ENCODE measurements around the gene SH3RF3. TPM values are rescaled to one million over a fixed set of nuclear protein-coding genes. Genes with fewer than 3 reads are reported as not detected.
A peak's percentile ranks its signal among the peaks of the same experiment; 100 is the strongest.

The SH3RF3 gene
- total and polyA plus RNA-seq, 4 experiments from 2014 or later = 0.26 to 2.2 (median 2.1) TPM; not detected in 1

- Histone ChIP-seq H3K9me3 (ENCODE audit: control insufficient read depth in 1 of 2, low read length in 2 of 2) (no peaks in the 10 kb centered on the region), H3K27ac (ENCODE audit: low read depth, low read length) (no peak overlapping the region), H3K36me3 (ENCODE audit: insufficient read depth, low read length) (no peaks in the 10 kb centered on the region), H3K4me1 (ENCODE audit: insufficient read depth, low read length) (no peaks in the 10 kb centered on the region), H3K4me3 (ENCODE audit: low read length in 2 of 2) (no peak overlapping the region), H3K27me3 (ENCODE audit: insufficient read depth, low read length) (no peaks in the 10 kb centered on the region)
- Mint-ChIP-seq H3K4me3 (no peak overlapping the region), H3K4me1 (peaks cover 0 to 1% (median 0%) of the 10 kb centered on the region in 4 donors), H3K36me3 (no peaks in the 10 kb centered on the region), H3K9me3 (no peaks in the 10 kb centered on the region), H3K27me3 (peaks cover 0 to 4% of the 10 kb centered on the region in 2 donors), H3K27ac (no peak overlapping the region)
- ChIA-PET CTCF (ENCODE audit: partially characterized antibody) (no interaction called here), POLR2A (ENCODE audit: partially characterized antibody) (no interaction called here)
- DNase-seq = no peak
- intact Hi-C loops (cut with micrococcal nuclease) = no loop called here
These were observed 334.9 kb downstream of the SH3RF3 start for GRCh38 chr2:109463891-109464290.

- no peak overlapping the region for H3K27ac Mint-ChIP-seq
- no peaks in the 10 kb centered on the region for H3K36me3 ChIP-seq (ENCODE audit: insufficient read depth, low read length)
- no peaks in the 10 kb centered on the region for H3K36me3 Mint-ChIP-seq
- intact Hi-C loops (cut with micrococcal nuclease) = no loop called here
- CTCF ChIA-PET (ENCODE audit: partially characterized antibody) = interaction anchor here (1.0 kb wide), 1 partner anchor 44 kb away, joined by 3 read pairs; no protein-coding TSS in a partner anchor
- no peaks in the 10 kb centered on the region for H3K4me1 ChIP-seq (ENCODE audit: insufficient read depth, low read length)
- no peak overlapping the region for H3K4me3 Mint-ChIP-seq
- no peak overlapping the region for H3K27ac ChIP-seq (ENCODE audit: low read depth, low read length)
- peaks cover 0 to 2% (median 0%) of the 10 kb centered on the region in 8 donors for H3K9me3 Mint-ChIP-seq
- peaks cover 0 to 4% of the 10 kb centered on the region in 2 donors for H3K27me3 Mint-ChIP-seq
- H3K4me3 ChIP-seq (ENCODE audit: low read length in 2 of 2) = no peak overlapping the region
- no peak for DNase-seq
- no peaks in the 10 kb centered on the region for H3K9me3 ChIP-seq (ENCODE audit: control insufficient read depth in 1 of 2, low read length in 2 of 2)
- no peaks in the 10 kb centered on the region for H3K27me3 ChIP-seq (ENCODE audit: insufficient read depth, low read length)
- POLR2A ChIA-PET (ENCODE audit: partially characterized antibody) = no interaction called here
- H3K4me1 Mint-ChIP-seq = peaks cover 0 to 1% (median 0%) of the 10 kb centered on the region in 4 donors
These were observed 337.9 kb downstream of the SH3RF3 start for GRCh38 chr2:109466674-109467575.

- Histone ChIP-seq H3K36me3 (ENCODE audit: insufficient read depth, low read length) (no peaks in the 10 kb centered on the region), H3K27ac (ENCODE audit: low read depth, low read length) (no peak overlapping the region), H3K4me1 (ENCODE audit: insufficient read depth, low read length) (no peaks in the 10 kb centered on the region), H3K27me3 (ENCODE audit: insufficient read depth, low read length) (no peaks in the 10 kb centered on the region), H3K9me3 (ENCODE audit: control insufficient read depth in 1 of 2, low read length in 2 of 2) (no peaks in the 10 kb centered on the region), H3K4me3 (ENCODE audit: low read length in 2 of 2) (no peak overlapping the region)
- H3K27ac Mint-ChIP-seq = peak overlapping the region in 1 of 7 donors; percentile 11
- H3K36me3 Mint-ChIP-seq = no peaks in the 10 kb centered on the region
- peaks cover 0 to 1% (median 0%) of the 10 kb centered on the region in 4 donors for H3K4me1 Mint-ChIP-seq
- peaks cover 0 to 4% of the 10 kb centered on the region in 2 donors for H3K27me3 Mint-ChIP-seq
- peaks cover 0 to 2% (median 0%) of the 10 kb centered on the region in 8 donors for H3K9me3 Mint-ChIP-seq
- intact Hi-C loops (cut with micrococcal nuclease) = no loop called here
- no peak for DNase-seq
- no peak overlapping the region for H3K4me3 Mint-ChIP-seq
- ChIA-PET CTCF (ENCODE audit: partially characterized antibody) (interaction anchor here (1.0 kb wide), 1 partner anchor 43 kb away, joined by 3 read pairs; no protein-coding TSS in a partner anchor), POLR2A (ENCODE audit: partially characterized antibody) (no interaction called here)
These were observed 338.7 kb downstream of the SH3RF3 start for GRCh38 chr2:109467701-109468100.

GRCh38 chr2:109468893-109469292 is 339.9 kb downstream of the SH3RF3 start:
- CTCF ChIA-PET (ENCODE audit: partially characterized antibody) = no interaction called here
- POLR2A ChIA-PET (ENCODE audit: partially characterized antibody) = no interaction called here

GRCh38 chr2:109471658-109472057 is 342.7 kb downstream of the SH3RF3 start:
- H3K27ac ChIP-seq (ENCODE audit: low read depth, low read length) = no peak overlapping the region
- no peak for DNase-seq
- Mint-ChIP-seq H3K9me3 (peaks cover 0 to 4% (median 0%) of the 10 kb centered on the region in 8 donors), H3K4me3 (no peak overlapping the region), H3K36me3 (no peaks in the 10 kb centered on the region), H3K27me3 (peaks cover 1 to 6% of the 10 kb centered on the region in 2 donors), H3K4me1 (peaks cover 0 to 2% (median 0%) of the 10 kb centered on the region in 4 donors), H3K27ac (no peak overlapping the region)
- ChIA-PET POLR2A (ENCODE audit: partially characterized antibody) (no interaction called here), CTCF (ENCODE audit: partially characterized antibody) (no interaction called here)
- H3K9me3 ChIP-seq (ENCODE audit: control insufficient read depth in 1 of 2, low read length in 2 of 2) = no peaks in the 10 kb centered on the region
- H3K4me3 ChIP-seq (ENCODE audit: low read length in 2 of 2) = no peak overlapping the region
- H3K27me3 ChIP-seq (ENCODE audit: insufficient read depth, low read length) = no peaks in the 10 kb centered on the region
- H3K4me1 ChIP-seq (ENCODE audit: insufficient read depth, low read length) = no peaks in the 10 kb centered on the region
- intact Hi-C loops (cut with micrococcal nuclease) = no loop called here
- no peaks in the 10 kb centered on the region for H3K36me3 ChIP-seq (ENCODE audit: insufficient read depth, low read length)

More at GRCh38 chr2:109468893-109469292, 339.9 kb downstream of the SH3RF3 start:
- Histone ChIP-seq H3K9me3 (ENCODE audit: control insufficient read depth in 1 of 2, low read length in 2 of 2) (no peaks in the 10 kb centered on the region), H3K27ac (ENCODE audit: low read depth, low read length) (no peak overlapping the region), H3K27me3 (ENCODE audit: insufficient read depth, low read length) (no peaks in the 10 kb centered on the region), H3K4me1 (ENCODE audit: insufficient read depth, low read length) (no peaks in the 10 kb centered on the region), H3K4me3 (ENCODE audit: low read length in 2 of 2) (no peak overlapping the region), H3K36me3 (ENCODE audit: insufficient read depth, low read length) (no peaks in the 10 kb centered on the region)
- peaks cover 0 to 1% (median 0%) of the 10 kb centered on the region in 4 donors for H3K4me1 Mint-ChIP-seq
- intact Hi-C loops (cut with micrococcal nuclease) = no loop called here
- no peak overlapping the region for H3K4me3 Mint-ChIP-seq
- DNase-seq = no peak
- peaks cover 0 to 3% (median 0%) of the 10 kb centered on the region in 8 donors for H3K9me3 Mint-ChIP-seq
- no peaks in the 10 kb centered on the region for H3K36me3 Mint-ChIP-seq
- no peak overlapping the region for H3K27ac Mint-ChIP-seq
- peaks cover 1 to 5% of the 10 kb centered on the region in 2 donors for H3K27me3 Mint-ChIP-seq

DNA sequence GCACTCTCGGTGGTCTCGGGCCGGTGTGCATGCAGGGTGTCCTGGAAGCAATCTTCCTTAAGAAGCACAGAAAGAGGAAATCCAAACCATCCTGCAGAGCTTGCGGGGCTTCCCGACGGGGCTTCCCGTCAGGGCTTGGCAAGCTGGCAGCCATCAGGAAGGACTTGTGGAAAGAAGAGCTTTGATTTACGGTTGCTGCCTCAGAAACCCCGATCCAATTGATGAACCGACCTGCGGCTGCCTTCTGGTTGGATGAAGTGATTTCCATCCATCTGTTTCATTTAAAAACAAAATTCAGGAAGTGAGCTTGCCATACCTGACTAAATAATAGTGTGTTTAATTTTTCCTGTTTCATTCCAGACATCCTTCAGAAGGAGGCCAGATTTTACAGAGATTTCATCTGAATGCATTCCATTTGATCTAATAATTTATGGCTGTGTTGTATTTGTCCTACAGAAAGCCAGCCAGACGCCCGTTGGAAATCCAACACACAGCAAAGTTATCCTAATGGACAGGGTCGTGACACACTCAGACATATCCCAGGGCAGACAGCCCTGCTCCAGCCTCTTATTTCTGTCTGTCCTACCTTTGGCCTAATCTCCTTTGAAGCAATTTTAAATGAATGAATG is 343.4 kb downstream of the SH3RF3 start:
- Histone ChIP-seq H3K4me3 (ENCODE audit: low read length in 2 of 2) (no peak overlapping the region), H3K27ac (ENCODE audit: low read depth, low read length) (no peak overlapping the region), H3K27me3 (ENCODE audit: insufficient read depth, low read length) (no peaks in the 10 kb centered on the region), H3K9me3 (ENCODE audit: control insufficient read depth in 1 of 2, low read length in 2 of 2) (no peaks in the 10 kb centered on the region), H3K4me1 (ENCODE audit: insufficient read depth, low read length) (no peaks in the 10 kb centered on the region), H3K36me3 (ENCODE audit: insufficient read depth, low read length) (no peaks in the 10 kb centered on the region)
- Mint-ChIP-seq H3K4me1 (peaks cover 0 to 2% (median 0%) of the 10 kb centered on the region in 4 donors), H3K4me3 (no peak overlapping the region), H3K27ac (no peak overlapping the region), H3K27me3 (peaks cover 1 to 6% of the 10 kb centered on the region in 2 donors), H3K36me3 (no peaks in the 10 kb centered on the region), H3K9me3 (peaks cover 0 to 4% (median 0%) of the 10 kb centered on the region in 8 donors)
- POLR2A ChIA-PET (ENCODE audit: partially characterized antibody) = no interaction called here
- no peak for DNase-seq
- CTCF ChIA-PET (ENCODE audit: partially characterized antibody) = no interaction called here
- intact Hi-C loops (cut with micrococcal nuclease) = no loop called here

- ChIA-PET CTCF (ENCODE audit: partially characterized antibody) (no interaction called here), POLR2A (ENCODE audit: partially characterized antibody) (no interaction called here)
- Histone ChIP-seq H3K4me1 (ENCODE audit: insufficient read depth, low read length) (no peaks in the 10 kb centered on the region), H3K36me3 (ENCODE audit: insufficient read depth, low read length) (no peaks in the 10 kb centered on the region), H3K27ac (ENCODE audit: low read depth, low read length) (no peak overlapping the region), H3K27me3 (ENCODE audit: insufficient read depth, low read length) (no peaks in the 10 kb centered on the region), H3K9me3 (ENCODE audit: control insufficient read depth in 1 of 2, low read length in 2 of 2) (no peaks in the 10 kb centered on the region), H3K4me3 (ENCODE audit: low read length in 2 of 2) (no peak overlapping the region)
- no peaks in the 10 kb centered on the region for H3K36me3 Mint-ChIP-seq
- intact Hi-C loops (cut with micrococcal nuclease) = no loop called here
- no peak for DNase-seq
- peaks cover 1 to 5% of the 10 kb centered on the region in 2 donors for H3K27me3 Mint-ChIP-seq
- no peak overlapping the region for H3K4me3 Mint-ChIP-seq
- peaks cover 0 to 4% (median 0%) of the 10 kb centered on the region in 8 donors for H3K9me3 Mint-ChIP-seq
- H3K27ac Mint-ChIP-seq = no peak overlapping the region
- peaks cover 0 to 2% (median 0%) of the 10 kb centered on the region in 4 donors for H3K4me1 Mint-ChIP-seq
These were observed 344.0 kb downstream of the SH3RF3 start for GRCh38 chr2:109472974-109473373.
